HG02610 (cell line): ENCODE measurements around the gene SCO2.
"Not testable (repeated sequence)": the region's sequence is repeated elsewhere in the genome, so short reads cannot be mapped to it uniquely, and the experiment has no call there.

ENCODE experiments used
- ATAC-seq: cut with Tn5 transposase; IDR thresholded peaks from one replicate; pipeline ENCODE4 v1.9.1; 2021; ENCODE audit warnings: mild to moderate bottlenecking, moderate library complexity; ENCODE audit not compliant: unreplicated experiment

SCO2 gene

GRCh38 chr22:50522208-50522805, 3.1 kb downstream of the SCO2 start:
- ATAC-seq, result no peak

GRCh38 chr22:50521710-50522109, 3.7 kb downstream of the SCO2 start:
- no peak for ATAC-seq

- no peak for ATAC-seq
Measured at GRCh38 chr22:50520826-50521453, 4.5 kb downstream of the SCO2 start.

- ATAC-seq, result not testable (repeated sequence)
Measured at GRCh38 chr22:50520184-50520583, 5.2 kb downstream of the SCO2 start.

GRCh38 chr22:50519151-50519550, 6.2 kb downstream of the SCO2 start:
- no peak for ATAC-seq

GRCh38 chr22:50518606-50519005, 6.8 kb downstream of the SCO2 start:
- no peak for ATAC-seq

- no peak for ATAC-seq
Measured at GRCh38 chr22:50517495-50518260, 7.7 kb downstream of the SCO2 start.

GRCh38 chr22:50516891-50517290, 8.5 kb downstream of the SCO2 start:
- ATAC-seq, result no peak

GRCh38 chr22:50516068-50516467, 9.3 kb downstream of the SCO2 start:
- ATAC-seq, result no peak

- ATAC-seq, result no peak
Measured at GRCh38 chr22:50513175-50513574, 12.2 kb downstream of the SCO2 start.

GRCh38 chr22:50508897-50509296, 16.5 kb downstream of the SCO2 start:
- no peak for ATAC-seq

- ATAC-seq, result peak; percentile 63
Measured at GRCh38 chr22:50507991-50508884, 17.2 kb downstream of the SCO2 start, which contains the start of gene NCAPH2. NCAPH2 (plus strand) TSS chr22:50508224; CDS start chr22:50508338, 114 bp downstream.

- peak; percentile 65 for ATAC-seq
Measured at GRCh38 chr22:50507421-50507990, 17.9 kb downstream of the SCO2 start, which contains the start of gene LMF2. LMF2 (minus strand) TSS chr22:50507702; CDS start chr22:50507675, 27 bp downstream.

- ATAC-seq, result no peak
Measured at GRCh38 chr22:50506611-50507420, 18.6 kb downstream of the SCO2 start.

GRCh38 chr22:50505776-50506610, 19.4 kb downstream of the SCO2 start:
- ATAC-seq, result no peak

GRCh38 chr22:50505276-50505775, 20.1 kb downstream of the SCO2 start:
- no peak for ATAC-seq

GRCh38 chr22:50504369-50505211, 20.8 kb downstream of the SCO2 start:
- no peak for ATAC-seq
